Measurements from ENCODE around the gene MYADML2.
A peak's percentile ranks its signal among the peaks of the same experiment; 100 is the strongest.

DNA sequence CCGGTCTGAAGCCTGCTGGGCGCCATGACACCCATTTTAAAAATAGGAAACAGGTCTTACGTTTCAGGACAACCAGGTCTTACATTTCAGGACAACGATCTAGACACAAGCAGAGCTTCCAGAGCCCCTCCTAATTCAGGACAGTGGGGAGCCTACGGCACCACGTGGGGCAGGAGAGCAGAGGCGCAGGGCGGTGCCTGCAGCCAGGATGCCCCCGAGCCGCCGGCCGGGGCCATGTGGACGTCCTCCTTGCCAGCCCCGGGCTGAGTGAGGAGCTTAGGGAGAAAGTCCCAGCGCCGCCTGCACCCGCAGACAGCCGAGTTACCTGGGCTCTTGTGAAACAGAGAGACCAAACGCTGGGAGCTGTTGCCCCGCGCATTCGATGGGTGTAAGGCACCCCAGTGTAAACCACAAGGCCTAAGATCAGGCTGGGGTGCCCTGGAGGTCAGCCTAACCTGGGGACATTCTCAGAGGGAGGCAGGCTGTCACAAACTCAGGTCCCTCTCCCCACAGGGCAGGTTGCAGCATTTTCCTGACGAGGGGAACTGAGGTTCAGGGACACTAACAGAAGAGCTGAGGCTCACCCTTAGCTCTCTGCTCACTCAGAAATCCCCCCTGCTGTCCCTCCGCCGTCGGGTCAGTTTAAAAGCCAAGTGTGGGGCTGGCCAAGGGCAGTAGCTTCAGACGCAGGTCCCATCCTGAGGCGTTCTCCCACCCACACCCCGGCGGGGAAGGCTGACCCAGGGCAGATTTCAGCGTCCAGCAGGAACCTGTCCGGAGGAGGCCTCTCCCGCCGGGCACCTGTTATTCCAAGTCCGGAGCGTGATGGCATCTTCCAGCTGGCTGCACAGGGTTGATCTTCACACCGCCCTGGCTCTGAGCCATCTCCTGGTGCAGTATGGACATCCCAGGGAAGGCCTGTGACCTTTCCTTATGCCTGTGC, 15.7 kb upstream of the MYADML2 start:
- TF ChIP-seq EZH2 (IDR thresholded peaks at IDR 0.05; ENCODE audit: low read depth, unreplicated experiment) = peak; percentile 33
- no peak for TF ChIP-seq CTCF (conservative IDR thresholded peaks at IDR 0.05; ENCODE audit: low read depth in 2 of 2)
- no peak for TF ChIP-seq ETS1 (IDR thresholded peaks at IDR 0.05)
- no peak for TF ChIP-seq POLR2AphosphoS5 (IDR thresholded peaks at IDR 0.05; ENCODE audit: low read depth)
- TF ChIP-seq EZH2phosphoT487 (IDR thresholded peaks at IDR 0.05; ENCODE audit: unreplicated experiment) = no peak
- no peak for TF ChIP-seq ZNF114 (CRISPR knock-in tag; IDR thresholded peaks at IDR 0.05)
- TF ChIP-seq, protein P1, sequence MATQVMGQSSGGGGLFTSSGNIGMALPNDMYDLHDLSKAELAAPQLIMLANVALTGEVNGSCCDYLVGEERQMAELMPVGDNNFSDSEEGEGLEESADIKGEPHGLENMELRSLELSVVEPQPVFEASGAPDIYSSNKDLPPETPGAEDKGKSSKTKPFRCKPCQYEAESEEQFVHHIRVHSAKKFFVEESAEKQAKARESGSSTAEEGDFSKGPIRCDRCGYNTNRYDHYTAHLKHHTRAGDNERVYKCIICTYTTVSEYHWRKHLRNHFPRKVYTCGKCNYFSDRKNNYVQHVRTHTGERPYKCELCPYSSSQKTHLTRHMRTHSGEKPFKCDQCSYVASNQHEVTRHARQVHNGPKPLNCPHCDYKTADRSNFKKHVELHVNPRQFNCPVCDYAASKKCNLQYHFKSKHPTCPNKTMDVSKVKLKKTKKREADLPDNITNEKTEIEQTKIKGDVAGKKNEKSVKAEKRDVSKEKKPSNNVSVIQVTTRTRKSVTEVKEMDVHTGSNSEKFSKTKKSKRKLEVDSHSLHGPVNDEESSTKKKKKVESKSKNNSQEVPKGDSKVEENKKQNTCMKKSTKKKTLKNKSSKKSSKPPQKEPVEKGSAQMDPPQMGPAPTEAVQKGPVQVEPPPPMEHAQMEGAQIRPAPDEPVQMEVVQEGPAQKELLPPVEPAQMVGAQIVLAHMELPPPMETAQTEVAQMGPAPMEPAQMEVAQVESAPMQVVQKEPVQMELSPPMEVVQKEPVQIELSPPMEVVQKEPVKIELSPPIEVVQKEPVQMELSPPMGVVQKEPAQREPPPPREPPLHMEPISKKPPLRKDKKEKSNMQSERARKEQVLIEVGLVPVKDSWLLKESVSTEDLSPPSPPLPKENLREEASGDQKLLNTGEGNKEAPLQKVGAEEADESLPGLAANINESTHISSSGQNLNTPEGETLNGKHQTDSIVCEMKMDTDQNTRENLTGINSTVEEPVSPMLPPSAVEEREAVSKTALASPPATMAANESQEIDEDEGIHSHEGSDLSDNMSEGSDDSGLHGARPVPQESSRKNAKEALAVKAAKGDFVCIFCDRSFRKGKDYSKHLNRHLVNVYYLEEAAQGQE (IDR thresholded peaks at IDR 0.05; ENCODE audit: unreplicated experiment) = no peak
- TF ChIP-seq NANOG (IDR thresholded peaks at IDR 0.05; ENCODE audit: borderline replicate concordance) = no peak
- TF ChIP-seq ZNF331 (CRISPR knock-in tag; IDR thresholded peaks at IDR 0.05; ENCODE audit: low read depth) = no peak
- no peak for TF ChIP-seq JUNB (IDR thresholded peaks at IDR 0.05; ENCODE audit: unreplicated experiment)
- TF ChIP-seq, protein P2, sequence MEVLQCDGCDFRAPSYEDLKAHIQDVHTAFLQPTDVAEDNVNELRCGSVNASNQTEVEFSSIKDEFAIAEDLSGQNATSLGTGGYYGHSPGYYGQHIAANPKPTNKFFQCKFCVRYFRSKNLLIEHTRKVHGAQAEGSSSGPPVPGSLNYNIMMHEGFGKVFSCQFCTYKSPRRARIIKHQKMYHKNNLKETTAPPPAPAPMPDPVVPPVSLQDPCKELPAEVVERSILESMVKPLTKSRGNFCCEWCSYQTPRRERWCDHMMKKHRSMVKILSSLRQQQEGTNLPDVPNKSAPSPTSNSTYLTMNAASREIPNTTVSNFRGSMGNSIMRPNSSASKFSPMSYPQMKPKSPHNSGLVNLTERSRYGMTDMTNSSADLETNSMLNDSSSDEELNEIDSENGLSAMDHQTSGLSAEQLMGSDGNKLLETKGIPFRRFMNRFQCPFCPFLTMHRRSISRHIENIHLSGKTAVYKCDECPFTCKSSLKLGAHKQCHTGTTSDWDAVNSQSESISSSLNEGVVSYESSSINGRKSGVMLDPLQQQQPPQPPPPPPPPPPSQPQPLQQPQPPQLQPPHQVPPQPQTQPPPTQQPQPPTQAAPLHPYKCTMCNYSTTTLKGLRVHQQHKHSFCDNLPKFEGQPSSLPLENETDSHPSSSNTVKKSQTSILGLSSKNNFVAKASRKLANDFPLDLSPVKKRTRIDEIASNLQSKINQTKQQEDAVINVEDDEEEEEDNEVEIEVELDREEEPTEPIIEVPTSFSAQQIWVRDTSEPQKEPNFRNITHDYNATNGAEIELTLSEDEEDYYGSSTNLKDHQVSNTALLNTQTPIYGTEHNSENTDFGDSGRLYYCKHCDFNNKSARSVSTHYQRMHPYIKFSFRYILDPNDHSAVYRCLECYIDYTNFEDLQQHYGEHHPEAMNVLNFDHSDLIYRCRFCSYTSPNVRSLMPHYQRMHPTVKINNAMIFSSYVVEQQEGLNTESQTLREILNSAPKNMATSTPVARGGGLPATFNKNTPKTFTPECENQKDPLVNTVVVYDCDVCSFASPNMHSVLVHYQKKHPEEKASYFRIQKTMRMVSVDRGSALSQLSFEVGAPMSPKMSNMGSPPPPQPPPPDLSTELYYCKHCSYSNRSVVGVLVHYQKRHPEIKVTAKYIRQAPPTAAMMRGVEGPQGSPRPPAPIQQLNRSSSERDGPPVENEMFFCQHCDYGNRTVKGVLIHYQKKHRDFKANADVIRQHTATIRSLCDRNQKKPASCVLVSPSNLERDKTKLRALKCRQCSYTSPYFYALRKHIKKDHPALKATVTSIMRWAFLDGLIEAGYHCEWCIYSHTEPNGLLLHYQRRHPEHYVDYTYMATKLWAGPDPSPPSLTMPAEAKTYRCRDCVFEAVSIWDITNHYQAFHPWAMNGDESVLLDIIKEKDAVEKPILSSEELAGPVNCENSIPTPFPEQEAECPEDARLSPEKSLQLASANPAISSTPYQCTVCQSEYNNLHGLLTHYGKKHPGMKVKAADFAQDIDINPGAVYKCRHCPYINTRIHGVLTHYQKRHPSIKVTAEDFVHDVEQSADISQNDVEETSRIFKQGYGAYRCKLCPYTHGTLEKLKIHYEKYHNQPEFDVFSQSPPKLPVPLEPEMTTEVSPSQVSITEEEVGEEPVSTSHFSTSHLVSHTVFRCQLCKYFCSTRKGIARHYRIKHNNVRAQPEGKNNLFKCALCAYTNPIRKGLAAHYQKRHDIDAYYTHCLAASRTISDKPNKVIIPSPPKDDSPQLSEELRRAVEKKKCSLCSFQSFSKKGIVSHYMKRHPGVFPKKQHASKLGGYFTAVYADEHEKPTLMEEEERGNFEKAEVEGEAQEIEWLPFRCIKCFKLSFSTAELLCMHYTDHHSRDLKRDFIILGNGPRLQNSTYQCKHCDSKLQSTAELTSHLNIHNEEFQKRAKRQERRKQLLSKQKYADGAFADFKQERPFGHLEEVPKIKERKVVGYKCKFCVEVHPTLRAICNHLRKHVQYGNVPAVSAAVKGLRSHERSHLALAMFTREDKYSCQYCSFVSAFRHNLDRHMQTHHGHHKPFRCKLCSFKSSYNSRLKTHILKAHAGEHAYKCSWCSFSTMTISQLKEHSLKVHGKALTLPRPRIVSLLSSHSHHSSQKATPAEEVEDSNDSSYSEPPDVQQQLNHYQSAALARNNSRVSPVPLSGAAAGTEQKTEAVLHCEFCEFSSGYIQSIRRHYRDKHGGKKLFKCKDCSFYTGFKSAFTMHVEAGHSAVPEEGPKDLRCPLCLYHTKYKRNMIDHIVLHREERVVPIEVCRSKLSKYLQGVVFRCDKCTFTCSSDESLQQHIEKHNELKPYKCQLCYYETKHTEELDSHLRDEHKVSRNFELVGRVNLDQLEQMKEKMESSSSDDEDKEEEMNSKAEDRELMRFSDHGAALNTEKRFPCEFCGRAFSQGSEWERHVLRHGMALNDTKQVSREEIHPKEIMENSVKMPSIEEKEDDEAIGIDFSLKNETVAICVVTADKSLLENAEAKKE (CRISPR knock-in tag; IDR thresholded peaks at IDR 0.05) = no peak
- no peak for TF ChIP-seq STAT1 (IDR thresholded peaks at IDR 0.05; ENCODE audit: unreplicated experiment)

Data from GM23338 (cell line).